Hematopoietic multipotent progenitor cell treated with erythropoietin and hydrocortisone succinate and interleukin-3 and kit ligand, for 15 days (in vitro differentiated cells): ENCODE data around the gene GLOD5.
A peak's percentile ranks its signal among the peaks of the same experiment; 100 is the strongest.
"Not testable (repeated sequence)": the region's sequence is repeated elsewhere in the genome, so short reads cannot be mapped to it uniquely, and the experiment has no call there.

Experiments used
- DNase-seq: peaks from one replicate; pipeline ENCODE4 v3.0.0-alpha.2; 2015; ENCODE audit warnings: low spot score

Gene GLOD5

GRCh38 chrX:48793935-48794334, 32.4 kb downstream of the GLOD5 start:
- no peak for DNase-seq

GRCh38 chrX:48794340-48794910, 32.9 kb downstream of the GLOD5 start:
- peak; percentile 49 for DNase-seq

GRCh38 chrX:48794911-48795515, 33.5 kb downstream of the GLOD5 start:
- DNase-seq, result peak; percentile 16

DNA sequence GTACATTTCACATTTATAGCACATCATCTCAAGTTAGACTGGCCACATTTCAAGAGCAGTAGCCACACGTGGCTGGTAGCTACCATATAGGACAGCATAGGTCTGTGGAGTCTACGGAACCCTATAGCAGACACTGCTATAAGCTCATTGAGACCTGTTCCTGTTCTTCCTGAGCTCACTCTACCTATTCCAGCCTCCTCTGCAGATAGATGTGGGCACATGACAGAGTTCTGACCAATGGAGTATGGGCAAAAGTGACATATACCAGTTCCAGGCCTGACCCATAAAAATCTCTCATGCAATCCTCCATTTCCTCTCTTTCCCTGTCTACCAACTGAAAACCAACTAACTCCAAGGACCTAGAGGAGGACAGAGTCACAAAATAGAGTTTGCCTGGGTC, 36.8 kb downstream of the GLOD5 start:
- DNase-seq, result no peak

- peak; percentile 75 for DNase-seq
Observed at GRCh38 chrX:48800574-48801279, 39.2 kb downstream of the GLOD5 start.

DNA sequence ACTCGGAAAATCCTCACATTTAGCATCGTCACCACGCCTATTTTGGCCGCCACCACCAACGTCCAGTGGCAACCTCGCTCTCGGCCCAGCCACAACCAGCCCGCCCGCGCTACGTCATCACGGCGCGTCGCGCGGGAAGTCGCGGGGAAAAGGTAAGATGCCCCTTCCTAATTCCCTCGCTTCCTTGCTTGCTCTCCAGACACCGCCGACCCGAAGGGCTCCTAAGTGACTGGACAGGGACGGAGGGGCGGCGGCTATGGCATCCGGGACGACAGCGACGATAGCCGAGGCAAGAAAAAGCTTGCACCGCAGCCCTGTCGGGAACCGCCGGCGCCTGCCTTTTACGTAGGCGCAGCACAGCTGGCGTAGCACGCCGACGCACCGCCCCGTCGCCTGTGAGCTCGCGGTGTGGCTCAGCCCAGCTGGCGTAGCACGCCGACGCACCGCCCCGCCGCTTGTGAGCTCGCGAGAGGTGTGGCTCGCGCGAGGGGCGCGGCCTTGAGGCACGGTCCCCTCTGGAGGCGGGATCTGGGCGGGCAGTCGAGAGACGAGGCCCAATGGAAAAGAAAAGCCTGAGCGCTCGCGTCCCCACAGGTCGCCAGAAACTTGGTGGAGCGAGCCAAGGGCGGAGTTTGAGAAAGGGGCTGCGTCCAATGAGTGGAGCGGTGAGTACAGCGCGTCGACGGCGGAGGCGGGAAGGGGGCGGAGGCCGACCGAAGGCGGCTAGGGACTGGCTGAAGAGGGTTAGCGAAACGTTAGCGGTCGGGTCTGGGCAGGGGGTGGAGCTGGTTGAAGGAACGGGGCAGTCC, 39.9 kb downstream of the GLOD5 start, which contains the start of gene HDAC6:
Gene HDAC6, plus strand, starts transcription at position 788 of the 809 bp plus-strand sequence. CDS start 626 bp downstream, outside the sequence.
- DNase-seq, result peak; percentile 98

DNA sequence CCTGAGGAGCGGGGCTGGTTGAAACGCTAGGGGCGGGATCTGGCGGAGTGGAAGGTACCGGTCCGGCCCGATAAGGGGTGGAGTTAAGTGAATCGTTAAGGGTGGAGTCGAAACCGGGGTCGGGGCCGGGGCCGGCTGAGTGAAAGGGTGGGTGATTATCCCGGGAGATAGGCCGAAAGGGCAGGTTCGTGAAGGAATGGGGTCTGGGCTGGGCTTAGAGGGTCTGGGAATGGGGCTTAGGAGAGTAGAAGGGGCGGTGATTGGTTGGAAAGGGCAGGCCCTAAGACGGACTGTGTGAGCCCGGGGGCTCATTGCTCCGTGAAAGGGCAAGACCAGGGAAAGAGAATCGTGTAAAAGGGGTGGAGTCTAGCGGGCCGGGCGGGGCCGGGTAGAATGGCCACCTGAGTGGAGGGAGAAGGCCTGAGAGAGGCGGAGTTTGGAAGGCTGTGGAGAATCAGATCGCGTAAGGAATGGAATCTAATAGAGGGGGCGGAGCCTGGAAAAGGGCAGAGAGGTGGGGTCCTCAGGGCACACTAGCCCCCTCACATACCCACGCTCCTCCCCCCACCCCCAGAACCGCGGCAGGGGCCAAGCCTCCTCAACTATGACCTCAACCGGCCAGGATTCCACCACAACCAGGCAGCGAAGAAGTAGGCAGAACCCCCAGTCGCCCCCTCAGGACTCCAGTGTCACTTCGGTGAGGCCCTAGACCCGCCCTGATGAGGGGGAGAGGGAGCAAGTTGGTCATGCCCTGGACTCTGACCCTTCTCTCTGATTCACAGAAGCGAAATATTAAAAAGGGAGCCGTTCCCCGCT, 40.8 kb downstream of the GLOD5 start:
- DNase-seq, result peak; percentile 81

DNA sequence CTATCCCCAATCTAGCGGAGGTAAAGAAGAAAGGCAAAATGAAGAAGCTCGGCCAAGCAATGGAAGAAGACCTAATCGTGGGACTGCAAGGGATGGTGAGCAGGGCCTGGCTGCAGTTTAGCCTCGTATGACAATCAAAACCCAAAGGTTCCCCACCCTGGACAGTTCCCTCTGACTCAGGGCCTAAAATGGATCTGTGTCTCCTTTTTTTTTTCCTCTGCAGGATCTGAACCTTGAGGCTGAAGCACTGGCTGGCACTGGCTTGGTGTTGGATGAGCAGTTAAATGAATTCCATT, 41.3 kb downstream of the GLOD5 start:
- DNase-seq, result no peak

DNA sequence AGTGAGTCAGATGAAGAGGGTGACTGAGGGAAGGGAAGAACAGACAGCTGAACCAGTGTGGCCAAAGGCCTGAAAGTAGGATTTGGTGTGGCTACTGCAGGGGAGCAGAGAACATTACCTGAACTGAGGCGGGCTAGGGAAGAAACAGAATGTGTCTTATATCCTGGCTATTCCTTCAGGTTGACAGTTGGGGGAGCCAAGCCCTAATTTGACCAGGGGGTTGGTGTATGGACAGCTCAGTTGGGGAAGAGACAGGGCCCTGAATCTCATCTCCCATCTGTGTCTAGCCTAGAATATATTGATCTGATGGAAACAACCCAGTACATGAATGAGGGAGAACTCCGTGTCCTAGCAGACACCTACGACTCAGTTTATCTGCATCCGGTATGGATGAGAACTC, 44.5 kb downstream of the GLOD5 start:
- DNase-seq, result no peak

DNA sequence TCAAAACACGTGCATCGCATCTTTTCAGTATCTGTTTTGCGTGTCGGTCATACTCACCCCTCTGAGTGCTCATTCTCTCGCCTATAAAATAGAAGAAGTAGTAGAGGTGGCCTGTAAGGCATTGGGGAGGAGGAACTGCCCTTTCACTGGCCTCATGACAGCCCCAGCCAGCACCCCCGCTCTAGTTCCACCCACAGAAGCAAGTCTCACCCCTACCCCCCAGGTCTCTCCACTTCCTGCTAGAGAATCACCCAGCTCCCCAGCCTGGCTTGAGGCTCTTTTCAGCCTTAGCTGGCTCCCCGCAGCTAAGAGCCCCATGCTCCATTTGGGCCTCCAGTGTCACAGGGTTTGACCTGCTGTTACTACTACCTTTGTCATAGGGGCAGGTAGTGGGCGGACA, 52.1 kb downstream of the GLOD5 start:
- DNase-seq, result no peak

DNA sequence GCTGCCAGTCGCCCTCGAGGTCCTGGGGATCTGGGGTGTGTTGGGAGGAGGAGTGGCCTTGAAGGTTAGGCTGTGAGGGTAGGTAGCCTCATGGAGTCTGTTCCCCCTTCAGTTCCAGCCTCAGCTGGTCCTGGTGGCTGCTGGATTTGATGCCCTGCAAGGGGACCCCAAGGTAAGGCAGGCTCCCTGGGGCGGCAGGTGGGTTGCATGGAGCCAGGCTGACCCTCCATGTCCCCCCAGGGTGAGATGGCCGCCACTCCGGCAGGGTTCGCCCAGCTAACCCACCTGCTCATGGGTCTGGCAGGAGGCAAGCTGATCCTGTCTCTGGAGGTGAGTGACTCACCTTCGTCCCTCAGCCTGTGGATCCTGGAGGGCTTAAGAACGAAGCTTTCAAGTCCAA, 53.2 kb downstream of the GLOD5 start:
- no peak for DNase-seq

- DNase-seq, result no peak
Observed at GRCh38 chrX:48815266-48815665, 53.7 kb downstream of the GLOD5 start.

GRCh38 chrX:48816014-48816810, 54.7 kb downstream of the GLOD5 start:
- no peak for DNase-seq

GRCh38 chrX:48818098-48818497, 56.6 kb downstream of the GLOD5 start:
- no peak for DNase-seq

GRCh38 chrX:48818866-48819265, 57.3 kb downstream of the GLOD5 start:
- DNase-seq, result no peak

- not testable (repeated sequence) for DNase-seq
Observed at GRCh38 chrX:48819394-48819793, 57.8 kb downstream of the GLOD5 start.

DNA sequence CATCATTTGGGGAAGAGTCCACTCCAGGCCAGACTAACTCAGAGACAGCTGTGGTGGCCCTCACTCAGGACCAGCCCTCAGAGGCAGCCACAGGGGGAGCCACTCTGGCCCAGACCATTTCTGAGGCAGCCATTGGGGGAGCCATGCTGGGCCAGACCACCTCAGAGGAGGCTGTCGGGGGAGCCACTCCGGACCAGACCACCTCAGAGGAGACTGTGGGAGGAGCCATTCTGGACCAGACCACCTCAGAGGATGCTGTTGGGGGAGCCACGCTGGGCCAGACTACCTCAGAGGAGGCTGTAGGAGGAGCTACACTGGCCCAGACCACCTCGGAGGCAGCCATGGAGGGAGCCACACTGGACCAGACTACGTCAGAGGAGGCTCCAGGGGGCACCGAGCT, 61.5 kb downstream of the GLOD5 start:
- DNase-seq, result no peak
